ENCODE results near the gene IGFLR1.

The IGFLR1 gene

GRCh38 chr19:35731779-35732405, 10.4 kb downstream of the IGFLR1 start:
- Histone ChIP-seq H3K4me3 (ENCODE audit: low read depth in 1 of 2, low read length in 1 of 2) (no peak overlapping the region), H3K9me3 (no peaks in the 10 kb centered on the region), H3K4me1 (ENCODE audit: control insufficient read depth in 1 of 2, insufficient read depth in 1 of 2, low read depth in 1 of 2, low read length in 1 of 2) (no peaks in the 10 kb centered on the region), H3K36me3 (peaks cover 100% of the 10 kb centered on the region), H3K27ac (no peak overlapping the region), H3K27me3 (no peaks in the 10 kb centered on the region)
- TF ChIP-seq CTCF (IDR thresholded peaks at IDR 0.05): no peak

GRCh38 chr19:35731353-35731752, 10.9 kb downstream of the IGFLR1 start:
- Histone ChIP-seq H3K27ac (no peak overlapping the region), H3K4me1 (ENCODE audit: control insufficient read depth in 1 of 2, insufficient read depth in 1 of 2, low read depth in 1 of 2, low read length in 1 of 2) (no peaks in the 10 kb centered on the region), H3K36me3 (peaks cover 100% of the 10 kb centered on the region), H3K4me3 (ENCODE audit: low read depth in 1 of 2, low read length in 1 of 2) (no peak overlapping the region), H3K27me3 (no peaks in the 10 kb centered on the region), H3K9me3 (no peaks in the 10 kb centered on the region)
- TF ChIP-seq CTCF (IDR thresholded peaks at IDR 0.05): no peak

GRCh38 chr19:35730326-35730725, 11.9 kb downstream of the IGFLR1 start:
- no peak overlapping the region for H3K27ac ChIP-seq
- H3K27me3 ChIP-seq: no peaks in the 10 kb centered on the region
- no peaks in the 10 kb centered on the region for H3K9me3 ChIP-seq
- H3K4me1 ChIP-seq (ENCODE audit: control insufficient read depth in 1 of 2, insufficient read depth in 1 of 2, low read depth in 1 of 2, low read length in 1 of 2): no peaks in the 10 kb centered on the region
- no peak overlapping the region for H3K4me3 ChIP-seq (ENCODE audit: low read depth in 1 of 2, low read length in 1 of 2)
- TF ChIP-seq CTCF (IDR thresholded peaks at IDR 0.05): no peak
- peaks cover 100% of the 10 kb centered on the region for H3K36me3 ChIP-seq

GRCh38 chr19:35729763-35730162, 12.5 kb downstream of the IGFLR1 start:
- Histone ChIP-seq H3K27me3 (no peaks in the 10 kb centered on the region), H3K27ac (no peak overlapping the region), H3K4me3 (ENCODE audit: low read depth in 1 of 2, low read length in 1 of 2) (no peak overlapping the region), H3K36me3 (peaks cover 100% of the 10 kb centered on the region), H3K4me1 (ENCODE audit: control insufficient read depth in 1 of 2, insufficient read depth in 1 of 2, low read depth in 1 of 2, low read length in 1 of 2) (no peaks in the 10 kb centered on the region), H3K9me3 (no peaks in the 10 kb centered on the region)
- TF ChIP-seq CTCF (IDR thresholded peaks at IDR 0.05): no peak

GRCh38 chr19:35729021-35729420, 13.2 kb downstream of the IGFLR1 start:
- H3K36me3 ChIP-seq: peaks cover 100% of the 10 kb centered on the region
- H3K27ac ChIP-seq: no peak overlapping the region
- H3K27me3 ChIP-seq: no peaks in the 10 kb centered on the region
- H3K9me3 ChIP-seq: no peaks in the 10 kb centered on the region
- no peaks in the 10 kb centered on the region for H3K4me1 ChIP-seq (ENCODE audit: control insufficient read depth in 1 of 2, insufficient read depth in 1 of 2, low read depth in 1 of 2, low read length in 1 of 2)
- H3K4me3 ChIP-seq (ENCODE audit: low read depth in 1 of 2, low read length in 1 of 2): no peak overlapping the region
- no peak for TF ChIP-seq CTCF (IDR thresholded peaks at IDR 0.05)

Data from neutrophil (primary cell).